CD1c-positive myeloid dendritic cell (primary cell): ENCODE measurements around the gene CRTC1.
"Not testable (repeated sequence)": the region's sequence is repeated elsewhere in the genome, so short reads cannot be mapped to it uniquely, and the experiment has no call there.

Source experiments
- DNase-seq: peaks from one replicate; pipeline ENCODE4 v3.0.0-alpha.2; 2016; ENCODE audit errors: extremely low spot score

CRTC1 gene

GRCh38 chr19:18701250-18701608 lies 17.7 kb downstream of the CRTC1 start:
- DNase-seq, result no peak

- DNase-seq, result no peak
Measured at GRCh38 chr19:18704054-18704453, 20.6 kb downstream of the CRTC1 start.

GRCh38 chr19:18704971-18705370 lies 21.5 kb downstream of the CRTC1 start:
- no peak for DNase-seq

- DNase-seq, result no peak
Measured at GRCh38 chr19:18708452-18709231, 25.2 kb downstream of the CRTC1 start.

- no peak for DNase-seq
Measured at GRCh38 chr19:18709546-18709945, 26.1 kb downstream of the CRTC1 start.

- no peak for DNase-seq
Measured at GRCh38 chr19:18710186-18710585, 26.7 kb downstream of the CRTC1 start.

GRCh38 chr19:18710996-18711751 lies 27.7 kb downstream of the CRTC1 start:
- DNase-seq, result no peak

- no peak for DNase-seq
Measured at GRCh38 chr19:18711893-18712292, 28.4 kb downstream of the CRTC1 start.

- DNase-seq, result no peak
Measured at GRCh38 chr19:18712981-18713380, 29.5 kb downstream of the CRTC1 start.

GRCh38 chr19:18713550-18714117 lies 30.2 kb downstream of the CRTC1 start:
- DNase-seq, result no peak

- DNase-seq, result no peak
Measured at GRCh38 chr19:18715416-18715815, 31.9 kb downstream of the CRTC1 start.

- no peak for DNase-seq
Measured at GRCh38 chr19:18716857-18717256, 33.4 kb downstream of the CRTC1 start.

GRCh38 chr19:18717601-18718000 lies 34.1 kb downstream of the CRTC1 start:
- DNase-seq, result no peak

- no peak for DNase-seq
Measured at GRCh38 chr19:18718015-18718526, 34.6 kb downstream of the CRTC1 start.

- no peak for DNase-seq
Measured at GRCh38 chr19:18718846-18719458, 35.5 kb downstream of the CRTC1 start.

- DNase-seq, result no peak
Measured at GRCh38 chr19:18719541-18719940, 36.1 kb downstream of the CRTC1 start.

GRCh38 chr19:18723871-18724377 lies 40.4 kb downstream of the CRTC1 start:
- DNase-seq, result no peak

- no peak for DNase-seq
Measured at GRCh38 chr19:18725841-18726770, 42.6 kb downstream of the CRTC1 start.

GRCh38 chr19:18726846-18727245 lies 43.4 kb downstream of the CRTC1 start:
- no peak for DNase-seq

GRCh38 chr19:18727602-18728001 lies 44.1 kb downstream of the CRTC1 start:
- not testable (repeated sequence) for DNase-seq
